Mucosa of stomach (tissue), 1 donor: ENCODE data around the gene ZHX3.

ENCODE experiments used
- H3K27me3 ChIP-seq: one replicate; pipeline ENCODE4 v1.7.0; 2013; ENCODE audit warnings: mild to moderate bottlenecking, low read length; ENCODE audit not compliant: control insufficient read depth, insufficient read depth
- H3K36me3 ChIP-seq: one replicate; pipeline ENCODE4 v1.7.0; 2013; ENCODE audit warnings: low read length; ENCODE audit not compliant: control insufficient read depth, insufficient read depth
- H3K4me1 ChIP-seq: one replicate; pipeline ENCODE4 v1.7.0; 2013; ENCODE audit warnings: mild to moderate bottlenecking, low read length; ENCODE audit not compliant: control insufficient read depth, insufficient read depth
- H3K4me3 ChIP-seq: one replicate; pipeline ENCODE4 v1.7.0; 2013; ENCODE audit warnings: low read length
- H3K9ac ChIP-seq: one replicate; pipeline ENCODE4 v1.7.0; 2013; ENCODE audit warnings: mild to moderate bottlenecking, low read length, moderate library complexity
- H3K9me3 ChIP-seq: one replicate; pipeline ENCODE4 v1.7.0; 2013; ENCODE audit warnings: mild to moderate bottlenecking, low read length, moderate library complexity; ENCODE audit not compliant: control insufficient read depth
- donor health status: Pancreatic carcinoma.

Gene ZHX3

DNA sequence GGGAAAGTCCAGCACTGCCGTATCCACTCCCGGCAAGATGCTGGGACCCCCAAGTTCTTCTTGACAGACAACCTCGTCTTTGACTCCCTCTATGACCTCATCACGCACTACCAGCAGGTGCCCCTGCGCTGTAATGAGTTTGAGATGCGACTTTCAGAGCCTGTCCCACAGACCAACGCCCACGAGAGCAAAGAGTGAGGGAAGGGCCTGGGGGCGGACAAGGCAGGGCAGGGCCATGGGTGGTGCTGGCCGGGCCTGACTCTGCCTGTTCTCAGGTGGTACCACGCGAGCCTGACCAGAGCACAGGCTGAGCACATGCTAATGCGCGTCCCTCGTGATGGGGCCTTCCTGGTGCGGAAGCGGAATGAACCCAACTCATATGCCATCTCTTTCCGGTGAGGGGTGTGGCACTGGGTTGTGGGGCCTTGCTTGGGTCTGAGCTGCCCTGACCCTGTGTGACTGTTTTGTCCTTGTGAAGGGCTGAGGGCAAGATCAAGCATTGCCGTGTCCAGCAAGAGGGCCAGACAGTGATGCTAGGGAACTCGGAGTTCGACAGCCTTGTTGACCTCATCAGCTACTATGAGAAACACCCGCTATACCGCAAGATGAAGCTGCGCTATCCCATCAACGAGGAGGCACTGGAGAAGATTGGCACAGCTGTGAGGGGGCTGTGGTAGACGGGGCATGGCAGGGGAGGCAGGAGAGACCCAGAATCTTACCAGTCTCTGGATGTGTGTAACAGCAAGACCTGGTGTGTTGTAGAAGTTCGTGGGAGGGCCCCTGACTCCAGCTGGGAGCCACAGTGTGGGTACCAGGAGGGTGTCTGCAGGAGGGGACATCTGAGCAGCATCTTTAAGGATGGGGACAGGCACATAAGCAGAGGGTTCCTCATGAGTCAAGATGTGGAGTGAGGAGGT lies 151.1 kb downstream of the ZHX3 start:
- Histone ChIP-seq H3K4me3 (no peak overlapping the region), H3K9me3 (no peaks in the 10 kb centered on the region), H3K27me3 (no peaks in the 10 kb centered on the region), H3K9ac (no peak overlapping the region), H3K36me3 (peaks cover 26% of the 10 kb centered on the region), H3K4me1 (no peaks in the 10 kb centered on the region)

- H3K9ac ChIP-seq = no peak overlapping the region
- H3K27me3 ChIP-seq = no peaks in the 10 kb centered on the region
- peaks cover 26% of the 10 kb centered on the region for H3K36me3 ChIP-seq
- H3K4me1 ChIP-seq = no peaks in the 10 kb centered on the region
- no peak overlapping the region for H3K4me3 ChIP-seq
- no peaks in the 10 kb centered on the region for H3K9me3 ChIP-seq
Measured at GRCh38 chr20:41165001-41165882, 152.3 kb downstream of the ZHX3 start.

- Histone ChIP-seq H3K4me3 (no peak overlapping the region), H3K36me3 (peaks cover 26% of the 10 kb centered on the region), H3K4me1 (no peaks in the 10 kb centered on the region), H3K9me3 (no peaks in the 10 kb centered on the region), H3K27me3 (no peaks in the 10 kb centered on the region), H3K9ac (no peak overlapping the region)
Measured at GRCh38 chr20:41163821-41164220, 153.7 kb downstream of the ZHX3 start.

- no peaks in the 10 kb centered on the region for H3K27me3 ChIP-seq
- H3K9ac ChIP-seq = no peak overlapping the region
- no peak overlapping the region for H3K4me3 ChIP-seq
- H3K36me3 ChIP-seq = peaks cover 26% of the 10 kb centered on the region
- H3K9me3 ChIP-seq = no peaks in the 10 kb centered on the region
- H3K4me1 ChIP-seq = no peaks in the 10 kb centered on the region
Measured at GRCh38 chr20:41162396-41162795, 155.1 kb downstream of the ZHX3 start.

GRCh38 chr20:41161886-41162285 lies 155.6 kb downstream of the ZHX3 start:
- Histone ChIP-seq H3K4me1 (no peaks in the 10 kb centered on the region), H3K4me3 (no peak overlapping the region), H3K9ac (no peak overlapping the region), H3K36me3 (peaks cover 26% of the 10 kb centered on the region), H3K9me3 (no peaks in the 10 kb centered on the region), H3K27me3 (no peaks in the 10 kb centered on the region)

- H3K9me3 ChIP-seq = no peaks in the 10 kb centered on the region
- no peaks in the 10 kb centered on the region for H3K4me1 ChIP-seq
- peaks cover 14% of the 10 kb centered on the region for H3K36me3 ChIP-seq
Measured at GRCh38 chr20:41160686-41161085, 156.8 kb downstream of the ZHX3 start.

GRCh38 chr20:41159547-41159946 lies 158.0 kb downstream of the ZHX3 start:
- H3K4me1 ChIP-seq = no peaks in the 10 kb centered on the region
- H3K9me3 ChIP-seq = no peaks in the 10 kb centered on the region
- no peak overlapping the region for H3K4me3 ChIP-seq
- H3K9ac ChIP-seq = no peak overlapping the region
- H3K27me3 ChIP-seq = no peaks in the 10 kb centered on the region
- peaks cover 4% of the 10 kb centered on the region for H3K36me3 ChIP-seq

More at GRCh38 chr20:41160686-41161085, 156.8 kb downstream of the ZHX3 start:
- Histone ChIP-seq H3K4me3 (no peak overlapping the region), H3K27me3 (no peaks in the 10 kb centered on the region), H3K9ac (no peak overlapping the region)

DNA sequence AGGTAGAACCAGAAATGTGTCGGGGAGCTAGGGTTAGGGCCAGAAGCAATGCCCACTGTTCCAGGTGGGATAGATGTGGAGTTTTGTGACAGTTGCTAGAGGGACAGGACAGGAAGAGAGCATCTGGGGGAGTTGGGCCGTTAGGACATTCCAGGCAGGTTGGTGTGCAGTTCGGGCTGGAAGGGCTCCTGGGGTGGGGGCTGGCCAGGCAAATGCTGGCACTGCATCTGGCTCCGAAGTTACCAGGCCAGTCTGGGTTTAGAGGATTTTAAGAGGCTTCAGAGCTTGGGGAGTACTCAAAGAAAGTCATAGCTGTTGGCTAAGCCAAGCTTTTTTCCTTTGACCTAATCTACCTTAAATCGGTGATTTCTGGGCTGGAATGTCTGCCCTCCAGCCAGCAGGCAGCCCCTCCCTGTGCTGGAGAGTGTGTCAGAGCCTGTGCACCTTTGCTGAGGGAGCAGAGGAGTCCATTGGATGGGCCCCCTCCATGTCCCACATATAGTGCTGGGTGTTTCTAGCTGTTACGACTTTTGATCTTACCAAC lies 159.4 kb downstream of the ZHX3 start:
- Histone ChIP-seq H3K4me3 (no peak overlapping the region), H3K9me3 (no peaks in the 10 kb centered on the region), H3K27me3 (no peaks in the 10 kb centered on the region), H3K9ac (no peak overlapping the region), H3K4me1 (no peaks in the 10 kb centered on the region), H3K36me3 (no peaks in the 10 kb centered on the region)

- Histone ChIP-seq H3K4me3 (no peak overlapping the region), H3K9me3 (no peaks in the 10 kb centered on the region), H3K4me1 (peaks cover 7% of the 10 kb centered on the region), H3K36me3 (no peaks in the 10 kb centered on the region), H3K27me3 (no peaks in the 10 kb centered on the region), H3K9ac (no peak overlapping the region)
Measured at GRCh38 chr20:41155261-41155660, 162.3 kb downstream of the ZHX3 start.

DNA sequence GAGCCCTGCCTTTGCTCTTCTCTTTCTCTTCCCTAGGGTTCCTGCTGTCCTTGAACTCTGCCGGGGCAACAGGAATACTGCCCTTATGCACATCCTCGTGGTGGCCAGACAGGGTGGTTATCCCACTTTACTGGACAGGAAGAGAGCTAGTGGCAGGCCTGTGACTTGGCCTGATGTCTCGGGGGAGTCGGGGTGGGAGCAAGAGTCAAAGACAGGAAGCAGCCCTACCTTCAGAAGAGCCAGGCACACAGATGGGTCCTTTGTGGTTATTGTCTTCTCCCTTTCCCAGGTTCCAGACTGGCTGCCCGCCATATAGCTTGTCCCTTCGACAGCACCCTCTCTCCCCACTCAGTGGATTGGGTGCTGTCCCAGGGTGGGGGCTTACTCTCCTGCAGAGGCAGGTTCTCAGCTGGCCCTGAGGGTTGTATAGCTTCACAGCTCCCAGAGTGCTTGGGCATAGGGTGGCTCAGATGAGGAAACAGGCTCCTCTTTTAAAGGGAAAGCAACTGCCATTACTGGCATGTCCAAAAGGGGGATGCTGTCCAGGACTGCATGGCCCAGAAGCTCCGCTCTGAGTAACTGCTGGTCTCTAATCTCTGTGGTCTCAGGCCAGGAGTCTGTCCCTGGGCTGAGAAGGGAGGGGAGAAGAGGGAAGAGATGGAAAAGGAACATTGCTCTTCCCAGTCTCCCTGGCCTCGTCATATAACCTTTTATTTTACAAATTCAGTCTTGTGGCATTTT lies 162.9 kb downstream of the ZHX3 start:
- Histone ChIP-seq H3K36me3 (no peaks in the 10 kb centered on the region), H3K27me3 (no peaks in the 10 kb centered on the region), H3K4me1 (peaks cover 14% of the 10 kb centered on the region), H3K4me3 (no peak overlapping the region), H3K9ac (no peak overlapping the region), H3K9me3 (no peaks in the 10 kb centered on the region)

GRCh38 chr20:41152108-41152757 lies 165.3 kb downstream of the ZHX3 start:
- Histone ChIP-seq H3K36me3 (no peaks in the 10 kb centered on the region), H3K4me1 (peaks cover 17% of the 10 kb centered on the region), H3K9me3 (no peaks in the 10 kb centered on the region), H3K4me3 (no peak overlapping the region), H3K27me3 (no peaks in the 10 kb centered on the region), H3K9ac (no peak overlapping the region)
